Trophoblast cell (in vitro differentiated cells and primary cell): ENCODE results near the gene SOAT1.

Experiments used
- DNase-seq, 2 donors: peaks; one replicate each; pipeline ENCODE4 v3.0.0-alpha.2; 2016
- H2AFZ ChIP-seq: 2 replicates; pipeline ENCODE4 v1.6.1; 2013; ENCODE audit warnings: low read length, moderate library complexity, mild to moderate bottlenecking; ENCODE audit not compliant: insufficient read depth, poor library complexity
- H2AK5ac ChIP-seq: 2 replicates; pipeline ENCODE4 v1.6.1; 2013; ENCODE audit warnings: mild to moderate bottlenecking, low read length
- H2BK120ac ChIP-seq: 2 replicates; pipeline ENCODE4 v1.6.1; 2013; ENCODE audit warnings: low read length, mild to moderate bottlenecking, moderate library complexity; ENCODE audit not compliant: insufficient read depth, poor library complexity
- H2BK12ac ChIP-seq: 2 replicates; pipeline ENCODE4 v1.6.1; 2013; ENCODE audit warnings: mild to moderate bottlenecking, low read length, moderate library complexity
- H2BK5ac ChIP-seq: 2 replicates; pipeline ENCODE4 v1.6.1; 2013; ENCODE audit warnings: low read length, low read depth, moderate library complexity, mild to moderate bottlenecking; ENCODE audit not compliant: poor library complexity
- H3K14ac ChIP-seq: 2 replicates; pipeline ENCODE4 v1.6.1; 2013; ENCODE audit warnings: mild to moderate bottlenecking, low read length
- H3K18ac ChIP-seq: 2 replicates; pipeline ENCODE4 v1.6.1; 2013; ENCODE audit warnings: mild to moderate bottlenecking, low read length
- H3K23ac ChIP-seq: 2 replicates; pipeline ENCODE4 v1.6.1; 2013; ENCODE audit warnings: low read length
- H3K27ac ChIP-seq: 2 replicates; pipeline ENCODE4 v1.5.1; 2013; ENCODE audit warnings: low read depth, mild to moderate bottlenecking, inconsistent platforms, low read length, moderate library complexity
- H3K27me3 ChIP-seq: 2 replicates; pipeline ENCODE4 v1.6.1; 2013; ENCODE audit warnings: inconsistent platforms, mild to moderate bottlenecking, low read length, moderate library complexity; ENCODE audit not compliant: insufficient read depth
- H3K36me3 ChIP-seq, 2 experiments: 1 replicate in 1 of 2; 2 replicates in 1 of 2; pipeline ENCODE4 v1.6.1; 2013; ENCODE audit warnings: low read length in 2 of 2, mild to moderate bottlenecking in 2 of 2, moderate library complexity in 1 of 2; ENCODE audit not compliant: insufficient read depth in 2 of 2, control insufficient read depth in 1 of 2
- H3K4ac ChIP-seq: 2 replicates; pipeline ENCODE4 v1.6.1; 2013; ENCODE audit warnings: low read depth, mild to moderate bottlenecking, low read length, moderate library complexity
- H3K4me1 ChIP-seq, 2 experiments: 1 replicate in 1 of 2; 2 replicates in 1 of 2; pipeline ENCODE4 v1.6.1; 2013; ENCODE audit warnings: low read length in 2 of 2, mild to moderate bottlenecking in 2 of 2, moderate library complexity in 1 of 2; ENCODE audit not compliant: insufficient read depth in 2 of 2, control insufficient read depth in 1 of 2
- H3K4me2 ChIP-seq: 2 replicates; pipeline ENCODE4 v1.6.1; 2013; ENCODE audit warnings: inconsistent platforms, mild to moderate bottlenecking, low read length, moderate library complexity
- H3K4me3 ChIP-seq: 2 replicates; pipeline ENCODE4 v1.5.1; 2013; ENCODE audit warnings: mild to moderate bottlenecking, low read depth, low read length, inconsistent platforms
- H3K79me1 ChIP-seq: one replicate; pipeline ENCODE4 v1.6.1; 2013; ENCODE audit warnings: low read length
- H3K79me2 ChIP-seq: 2 replicates; pipeline ENCODE4 v1.6.1; 2013; ENCODE audit warnings: low read length, mild to moderate bottlenecking; ENCODE audit not compliant: control insufficient read depth, insufficient read depth, poor library complexity
- H3K9ac ChIP-seq: 2 replicates; pipeline ENCODE4 v1.6.1; 2013; ENCODE audit warnings: mild to moderate bottlenecking, low read length
- H3K9me3 ChIP-seq: 2 replicates; pipeline ENCODE4 v1.6.1; 2013; ENCODE audit warnings: low read depth, mild to moderate bottlenecking, control low read depth, inconsistent platforms, low read length; ENCODE audit not compliant: insufficient read depth
- H4K12ac ChIP-seq: 2 replicates; pipeline ENCODE4 v1.6.1; 2013; ENCODE audit warnings: low read depth, mild to moderate bottlenecking, low read length, moderate library complexity
- H4K8ac ChIP-seq: 2 replicates; pipeline ENCODE4 v1.6.1; 2013; ENCODE audit warnings: low read depth, mild to moderate bottlenecking, low read length, moderate library complexity
- H4K91ac ChIP-seq: one replicate; pipeline ENCODE4 v1.6.1; 2013; ENCODE audit warnings: low read depth, mild to moderate bottlenecking, low read length, moderate library complexity
- WGBS: extraction: QIAGEN DNeasy Blood & Tissue Kit; methylation state at CpG from one replicate; pipeline ENCODE4 v1.1.7; 2013; ENCODE audit warnings: missing lambda C conversion rate; ENCODE audit not compliant: insufficient read length, insufficient coverage; ENCODE audit errors: extremely low coverage; 5-methylcytosine and 5-hydroxymethylcytosine counted together

Gene SOAT1

DNA sequence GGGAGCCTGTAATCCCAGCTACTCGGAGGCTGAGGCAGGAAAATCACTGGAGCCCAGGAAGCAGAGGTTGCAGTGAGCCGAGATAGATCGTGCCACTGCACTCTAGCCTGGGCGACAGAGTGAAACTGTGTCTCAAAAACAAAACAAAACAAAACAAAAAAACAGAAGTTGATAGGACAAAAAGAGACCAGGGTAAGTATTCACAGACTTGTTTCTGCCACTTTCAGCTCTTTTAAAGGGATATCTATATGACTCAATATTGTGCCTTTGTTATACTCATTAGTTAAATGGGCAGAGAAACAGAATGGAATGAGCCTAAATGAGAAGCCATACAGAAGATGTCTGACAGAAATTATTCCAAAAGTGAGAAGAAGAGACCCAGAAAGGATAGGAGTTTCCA lies 41.0 kb upstream of the SOAT1 start:
- Histone ChIP-seq H3K27ac (no peak overlapping the region), H3K4me3 (no peak overlapping the region), H3K14ac (no peak overlapping the region), H3K4me2 (no peak overlapping the region), H2BK5ac (no peak overlapping the region), H3K4ac (no peak overlapping the region), H3K4me1 (no peaks in the 10 kb centered on the region), H3K79me2 (no peaks in the 10 kb centered on the region), H3K27me3 (no peaks in the 10 kb centered on the region), H2BK12ac (no peak overlapping the region), H3K36me3 (no peaks in the 10 kb centered on the region), H2AK5ac (no peak overlapping the region), H3K79me1 (no peaks in the 10 kb centered on the region), H4K91ac (no peak overlapping the region), H3K23ac (no peak overlapping the region), H3K9me3 (no peaks in the 10 kb centered on the region), H3K18ac (no peak overlapping the region), H3K9ac (no peak overlapping the region), H2BK120ac (no peak overlapping the region), H2AFZ (no peak overlapping the region), H4K8ac (no peak overlapping the region), H4K12ac (no peak overlapping the region)
- no CpG with 5 or more reads among the region's 4 CpGs for WGBS
- no peak for DNase-seq

DNA sequence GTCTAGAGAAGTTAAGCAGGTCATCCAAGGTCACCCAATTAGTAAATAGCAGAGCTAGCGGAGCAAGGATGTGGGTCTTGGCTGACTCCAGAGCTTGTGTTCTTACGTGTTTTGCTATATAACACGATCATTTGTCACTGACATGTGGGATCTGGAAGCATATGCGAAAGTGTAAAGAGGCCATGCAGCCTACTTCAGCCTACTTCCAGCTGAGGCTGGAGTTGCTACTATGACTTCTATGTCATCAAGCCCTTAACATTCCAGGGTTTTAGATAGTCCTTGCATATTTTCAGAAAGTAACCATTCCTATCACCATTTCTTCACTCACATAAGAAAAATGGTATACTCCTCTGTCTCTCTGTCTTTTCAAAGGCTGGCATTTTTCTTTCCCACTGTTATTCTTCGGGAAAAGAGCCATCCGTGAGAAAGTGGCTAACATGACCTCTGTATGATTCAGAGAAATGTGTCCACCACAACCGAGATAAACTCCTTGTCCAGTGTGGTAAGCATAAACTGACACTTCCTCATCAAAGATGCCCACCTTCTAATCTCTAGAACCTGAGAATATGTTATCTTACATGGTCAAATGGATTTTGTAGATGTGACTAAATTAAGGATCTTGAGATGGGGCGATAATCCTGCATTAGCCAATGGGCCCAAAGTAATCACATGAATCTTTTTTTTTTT lies 40.2 kb upstream of the SOAT1 start:
- no CpG with 5 or more reads among the region's 8 CpGs for WGBS
- H3K4me2 ChIP-seq, result no peak overlapping the region

DNA sequence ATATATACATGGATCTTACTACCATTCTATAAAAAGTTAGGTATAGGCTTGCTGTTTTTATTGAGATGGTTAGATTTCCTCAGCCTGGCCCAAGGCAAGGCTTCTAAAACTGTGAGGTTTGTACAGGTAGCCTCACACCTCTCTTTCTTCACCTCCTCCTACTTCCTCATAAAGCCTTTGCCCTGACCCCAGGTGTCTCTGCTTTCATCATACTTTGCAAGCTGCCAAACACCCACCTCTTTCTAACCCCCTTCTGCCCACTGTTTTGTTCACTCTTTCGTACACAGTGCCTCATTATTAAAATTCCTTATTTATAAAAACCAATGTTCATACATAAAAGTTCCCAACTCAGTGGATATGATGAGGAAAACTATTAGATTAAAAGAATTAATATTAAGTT lies 31.4 kb upstream of the SOAT1 start:
- Histone ChIP-seq H3K79me1 (no peaks in the 10 kb centered on the region), H3K23ac (no peak overlapping the region), H3K4me3 (no peak overlapping the region), H3K9me3 (no peaks in the 10 kb centered on the region), H2BK5ac (no peak overlapping the region), H3K14ac (no peak overlapping the region), H3K27me3 (no peaks in the 10 kb centered on the region), H4K8ac (no peak overlapping the region), H3K79me2 (no peaks in the 10 kb centered on the region), H3K4me1 (no peaks in the 10 kb centered on the region), H3K18ac (no peak overlapping the region), H4K12ac (no peak overlapping the region), H3K4ac (no peak overlapping the region), H3K36me3 (no peaks in the 10 kb centered on the region), H2AK5ac (no peak overlapping the region), H3K27ac (no peak overlapping the region), H3K4me2 (no peak overlapping the region), H2AFZ (no peak overlapping the region), H2BK12ac (no peak overlapping the region), H3K9ac (no peak overlapping the region), H2BK120ac (no peak overlapping the region), H4K91ac (no peak overlapping the region)
- DNase-seq, result no peak
- no CpG with 5 or more reads among the region's 1 CpG for WGBS

More for the DNA sequence above, 40.2 kb upstream of the SOAT1 start:
- Histone ChIP-seq H3K23ac (no peak overlapping the region), H2BK12ac (no peak overlapping the region), H3K79me1 (no peaks in the 10 kb centered on the region), H3K36me3 (no peaks in the 10 kb centered on the region), H2BK5ac (no peak overlapping the region), H4K91ac (no peak overlapping the region), H3K14ac (no peak overlapping the region), H2BK120ac (no peak overlapping the region), H3K27me3 (no peaks in the 10 kb centered on the region), H3K4ac (no peak overlapping the region), H3K4me1 (no peaks in the 10 kb centered on the region), H2AFZ (no peak overlapping the region), H4K12ac (no peak overlapping the region), H3K9ac (no peak overlapping the region), H3K27ac (no peak overlapping the region), H3K18ac (no peak overlapping the region), H4K8ac (no peak overlapping the region), H3K9me3 (no peaks in the 10 kb centered on the region), H3K4me3 (no peak overlapping the region), H2AK5ac (no peak overlapping the region), H3K79me2 (no peaks in the 10 kb centered on the region)
- no peak for DNase-seq

DNA sequence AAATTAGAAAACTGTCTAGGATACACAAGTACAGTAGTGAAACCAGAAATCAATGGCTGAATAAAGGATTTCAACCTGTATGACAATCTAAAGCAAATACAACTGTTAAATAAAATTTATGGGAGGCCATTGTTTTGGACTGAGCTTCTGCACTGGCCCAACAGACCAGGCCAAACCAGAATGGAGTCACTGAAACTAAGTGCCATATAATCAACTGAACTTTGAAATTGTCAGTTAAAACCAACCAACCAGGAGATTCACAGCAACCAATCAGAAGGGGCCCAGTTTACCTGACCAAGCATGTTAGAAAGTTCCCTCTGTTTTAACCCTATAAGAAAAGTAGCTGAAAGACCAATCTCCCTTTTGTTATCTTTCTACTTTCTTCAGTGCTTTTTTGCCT lies 30.5 kb upstream of the SOAT1 start:
- H3K14ac ChIP-seq, result no peak overlapping the region
- no peaks in the 10 kb centered on the region for H3K36me3 ChIP-seq
- H3K18ac ChIP-seq, result no peak overlapping the region
- H3K27me3 ChIP-seq, result no peaks in the 10 kb centered on the region
- H3K9me3 ChIP-seq, result no peaks in the 10 kb centered on the region
- no peaks in the 10 kb centered on the region for H3K4me1 ChIP-seq
- no peaks in the 10 kb centered on the region for H3K79me2 ChIP-seq
- H3K4me2 ChIP-seq, result no peak overlapping the region
- no peak overlapping the region for H2BK12ac ChIP-seq
- no peak for DNase-seq
- H2BK5ac ChIP-seq, result no peak overlapping the region
- no peaks in the 10 kb centered on the region for H3K79me1 ChIP-seq
- H2AFZ ChIP-seq, result no peak overlapping the region
- no peak overlapping the region for H3K23ac ChIP-seq
- no peak overlapping the region for H2BK120ac ChIP-seq
- no peak overlapping the region for H3K4ac ChIP-seq
- no peak overlapping the region for H3K4me3 ChIP-seq
- H4K91ac ChIP-seq, result no peak overlapping the region
- H3K9ac ChIP-seq, result no peak overlapping the region
- no peak overlapping the region for H2AK5ac ChIP-seq
- H4K8ac ChIP-seq, result no peak overlapping the region
- no peak overlapping the region for H4K12ac ChIP-seq
- no peak overlapping the region for H3K27ac ChIP-seq
